Motor neuron (in vitro differentiated cells): ENCODE results near the gene CFAP46. TPM values are rescaled to one million over a fixed set of nuclear protein-coding genes. Genes with fewer than 3 reads are reported as not detected.
A peak's percentile ranks its signal among the peaks of the same experiment; 100 is the strongest.
"Not testable (repeated sequence)": the region's sequence is repeated elsewhere in the genome, so short reads cannot be mapped to it uniquely, and the experiment has no call there.

ENCODE experiments used
- ATAC-seq, 8 experiments: fragments of 200-7000 bp; cut with Tn5 transposase; replicated peaks in 6 of 8; 2 replicates each; pipeline ENCODE4 v1.8.0; 2021; ENCODE audit warnings: mild to moderate bottlenecking in 8 of 8, moderate library complexity in 8 of 8
- H3K27ac ChIP-seq, 2 donors: fragments of 250-450 bp; sonication (Bioruptor Pico); 2 replicates each; pipeline ENCODE4 v1.9.0; 2021; ENCODE audit warnings: antibody characterized with exemption in 2 of 2, mild to moderate bottlenecking in 2 of 2, moderate library complexity in 1 of 2
- H3K4me1 ChIP-seq, 2 donors: fragments of 250-450 bp; sonication (Bioruptor Pico); replicated peaks in 1 of 2; 2 replicates each; pipeline ENCODE4 v1.6.1; 2021; ENCODE audit warnings: antibody characterized with exemption in 2 of 2, mild to moderate bottlenecking in 2 of 2, moderate library complexity in 1 of 2
- H3K4me3 ChIP-seq, 5 donors: fragments of 250-450 bp; sonication (Bioruptor Pico); 2 replicates each; pipeline ENCODE4 v1.9.0; 2021; ENCODE audit warnings: antibody characterized with exemption in 5 of 5, mild to moderate bottlenecking in 5 of 5, moderate library complexity in 4 of 5
- WGBS, 10 experiments: fragments of 450-650 bp; shearing (Covaris generic); methylation state at CpG; one replicate each; pipeline ENCODE4 v1.0.0; 2022; 5-methylcytosine and 5-hydroxymethylcytosine counted together
- in situ Hi-C, 9 experiments: fragments of 400-800 bp; cut with MboI; loops; one replicate each; pipeline ENCODE4 v1.15.0; 2021; ENCODE audit warnings: low sequenced_read_pairs in 9 of 9, low pct_unique_long_range_greater_than_20kb in 2 of 9; ENCODE audit not compliant: unreplicated experiment in 9 of 9
- total RNA-seq, 8 experiments: library from RNA; unstranded; fragments of 300-600 nt; gene quantifications; 2 replicates each; pipeline versions ENCODE4 v1.2.3 to v1.2.4, GENCODE V29; 2022

The CFAP46 gene
- total RNA-seq, 8 experiments from 2014 or later, result 1.2 to 15.5 (median 2.7) TPM

DNA sequence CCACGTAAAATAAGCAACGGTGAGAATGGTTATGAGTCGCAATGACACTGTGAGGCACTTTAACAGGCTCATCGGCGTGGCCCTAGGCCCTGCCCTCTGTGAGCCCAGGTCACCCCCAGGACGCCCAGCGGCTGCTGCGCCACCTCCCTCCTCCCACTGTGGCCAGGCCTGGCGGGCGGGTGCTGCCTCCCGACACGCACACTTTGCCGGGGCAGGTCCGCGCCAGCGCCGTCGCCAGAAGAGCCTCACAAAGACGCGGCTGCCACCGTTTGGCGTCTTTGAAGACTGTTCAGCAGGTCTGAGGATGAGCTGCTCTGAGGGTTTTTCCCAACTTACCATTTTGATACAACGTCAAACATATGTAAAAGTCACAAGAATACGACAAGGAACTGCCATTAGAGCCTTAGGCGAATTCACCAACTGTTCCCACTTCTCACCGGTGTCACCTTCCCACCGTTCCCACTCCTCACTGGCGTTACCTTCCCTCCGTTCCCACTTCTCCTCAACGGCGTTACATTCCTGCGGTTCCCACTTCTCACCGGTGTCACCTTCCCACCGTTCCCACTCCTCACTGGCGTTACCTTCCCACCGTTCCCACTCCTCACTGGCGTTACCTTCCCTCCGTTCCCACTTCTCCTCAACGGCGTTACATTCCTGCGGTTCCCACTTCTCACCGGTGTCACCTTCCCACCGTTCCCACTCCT lies 22.5 kb upstream of the CFAP46 start:
- ATAC-seq, result peak in 1 of 8 experiments; percentile 1

GRCh38 chr10:132964231-132964630 lies 21.9 kb upstream of the CFAP46 start:
- 68 to 100% (median 97%) methylated on average over 1 to 5 of the region's 15 CpGs; no CpG with 5 or more reads in 3 of the 10 experiments for WGBS, 10 experiments
- Histone ChIP-seq H3K4me3 (no peak overlapping the region), H3K27ac (no peak overlapping the region), H3K4me1 (peaks cover 17 to 21% of the 10 kb centered on the region in 2 donors)
- no peak for ATAC-seq
- in situ Hi-C loops, result no loop called here

More for the DNA sequence above, 22.5 kb upstream of the CFAP46 start:
- in situ Hi-C loops, H3K27ac ChIP-seq, H3K4me3 ChIP-seq: not testable (repeated sequence)
- 0 to 100% (median 97%) methylated on average over 2 to 12 of the region's 43 CpGs; no CpG with 5 or more reads in 3 of the 10 experiments for WGBS, 10 experiments
- H3K4me1 ChIP-seq, result peaks cover 17 to 21% of the 10 kb centered on the region in 2 donors

GRCh38 chr10:132963430-132963960 lies 21.1 kb upstream of the CFAP46 start:
- Histone ChIP-seq H3K4me1 (peaks cover 17 to 21% of the 10 kb centered on the region in 2 donors), H3K27ac (no peak overlapping the region), H3K4me3 (no peak overlapping the region)
- WGBS, 10 experiments, result 70 to 100% (median 90%) methylated on average over 5 to 7 of the region's 14 CpGs; no CpG with 5 or more reads in 2 of the 10 experiments
- in situ Hi-C loops, result no loop called here
- ATAC-seq, result no peak

DNA sequence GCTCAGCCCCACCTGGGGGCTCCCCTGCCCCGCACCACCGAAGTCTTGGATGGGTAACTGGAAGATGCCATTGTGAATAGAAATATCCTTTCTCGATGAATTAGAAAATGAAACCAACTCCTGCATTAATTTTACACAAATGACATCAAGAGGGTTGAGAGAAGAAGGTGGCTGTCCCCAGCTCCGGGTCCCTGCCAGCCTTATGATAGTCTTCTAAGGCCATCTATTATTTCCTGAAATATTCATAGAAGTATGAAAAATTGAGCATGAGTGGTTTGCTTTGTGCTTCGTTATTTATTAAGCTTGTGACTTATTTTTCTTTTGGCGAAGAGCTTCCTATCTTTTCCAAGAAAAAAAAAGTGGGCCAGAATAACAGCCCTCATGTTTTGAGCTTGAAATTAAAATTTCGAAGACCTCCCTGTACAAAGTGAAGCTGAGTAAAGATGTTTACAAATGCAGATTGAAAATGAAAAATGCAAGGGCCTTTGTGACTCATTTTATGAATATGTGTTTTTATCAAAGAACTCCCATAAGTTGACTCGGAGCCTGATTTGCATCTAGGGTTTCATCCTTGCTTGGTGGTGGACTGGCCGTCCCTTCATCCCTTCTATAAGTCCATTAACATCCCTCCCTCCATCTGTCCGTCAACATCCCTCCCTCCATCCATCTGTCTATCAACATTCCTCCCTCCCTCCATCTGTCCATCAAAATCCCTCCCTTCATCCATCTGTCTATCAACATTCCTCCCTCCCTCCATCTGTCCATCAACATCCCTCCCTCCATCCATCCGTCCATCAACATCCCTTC lies 20.5 kb upstream of the CFAP46 start:
- peak in 3 of 8 experiments; percentile 44 to 55 (median 48) for ATAC-seq
- peaks cover 17 to 21% of the 10 kb centered on the region in 2 donors for H3K4me1 ChIP-seq
- peak overlapping the region in 1 of 2 donors; percentile 35 for H3K27ac ChIP-seq
- H3K4me3 ChIP-seq, result peak overlapping the region in 3 of 5 donors; percentile 8 to 16 (median 15)
- in situ Hi-C loops, result no loop called here
- WGBS, 10 experiments, result 5 to 91% (median 53%) methylated on average over 5 to 10 of the region's 11 CpGs

GRCh38 chr10:132961787-132962622 lies 19.6 kb upstream of the CFAP46 start:
- peak; percentile 64 to 89 (median 84) for ATAC-seq
- in situ Hi-C loops, result no loop called here
- H3K27ac ChIP-seq, result peak overlapping the region in 1 of 2 donors; percentile 60
- peak overlapping the region in 3 of 5 donors; percentile 8 to 16 (median 15) for H3K4me3 ChIP-seq
- WGBS, 10 experiments, result 0 to 12% (median 1%) methylated on average over 2 to 8 of the region's 41 CpGs; no CpG with 5 or more reads in 4 of the 10 experiments
- peaks cover 17 to 21% of the 10 kb centered on the region in 2 donors for H3K4me1 ChIP-seq

DNA sequence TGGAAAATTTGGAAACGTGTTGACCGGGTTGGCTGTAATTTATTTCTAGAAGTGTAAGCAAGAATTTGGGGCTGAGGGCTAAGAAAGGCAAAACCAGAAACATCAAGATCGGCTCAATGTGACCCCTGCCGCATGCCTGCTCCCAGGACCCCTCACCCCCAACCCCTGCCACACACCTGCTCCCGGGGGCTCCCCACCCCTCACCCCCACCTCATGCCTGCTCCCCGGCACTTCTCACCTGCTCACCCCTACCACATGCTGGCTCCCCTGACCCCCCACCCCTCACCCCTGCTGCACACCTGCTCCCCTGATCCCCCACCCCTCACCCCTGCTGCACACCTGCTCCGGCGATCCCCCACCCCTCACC lies 19.0 kb upstream of the CFAP46 start:
- in situ Hi-C loops, result no loop called here

GRCh38 chr10:132960631-132961419 lies 18.5 kb upstream of the CFAP46 start:
- Histone ChIP-seq H3K4me3 (no peak overlapping the region), H3K27ac (no peak overlapping the region), H3K4me1 (peaks cover 17 to 21% of the 10 kb centered on the region in 2 donors)
- ATAC-seq, result no peak
- in situ Hi-C loops, result no loop called here
- WGBS, 10 experiments, result 100% methylated on average over 2 of the region's 42 CpGs; no CpG with 5 or more reads in 9 of the 10 experiments

More for the DNA sequence above, 19.0 kb upstream of the CFAP46 start:
- H3K27ac ChIP-seq, result no peak overlapping the region
- H3K4me1 ChIP-seq, result peaks cover 17 to 21% of the 10 kb centered on the region in 2 donors
- peak in 2 of 8 experiments; percentile 1 to 2 for ATAC-seq
- H3K4me3 ChIP-seq, result no peak overlapping the region
- 60% methylated on average over 1 of the region's 8 CpGs; no CpG with 5 or more reads in 9 of the 10 experiments for WGBS, 10 experiments

- H3K4me1 ChIP-seq, result peaks cover 17 to 21% of the 10 kb centered on the region in 2 donors
Measured at GRCh38 chr10:132960071-132960472, 17.7 kb upstream of the CFAP46 start.

DNA sequence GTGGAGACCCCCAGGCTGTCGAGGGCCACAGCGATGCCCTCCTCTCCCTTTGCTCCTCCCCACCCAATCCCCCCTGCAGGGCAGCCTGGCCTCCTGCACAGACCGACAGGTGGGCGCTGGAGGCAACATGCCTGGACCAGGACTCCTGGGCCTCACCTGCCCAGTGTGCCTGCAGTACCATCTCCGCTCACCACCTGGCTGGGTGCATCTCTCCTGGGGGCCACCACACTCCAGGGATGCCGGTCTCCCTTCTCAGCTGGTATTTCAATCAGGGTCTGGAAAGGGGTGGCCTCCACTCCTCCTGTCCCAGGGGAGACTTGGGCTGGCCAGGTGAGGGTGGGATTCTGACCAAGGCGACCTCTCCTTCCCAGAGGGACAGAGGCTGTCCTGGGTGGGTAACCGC lies 17.2 kb upstream of the CFAP46 start:
- Histone ChIP-seq H3K4me1 (peaks cover 17 to 21% of the 10 kb centered on the region in 2 donors), H3K27ac (no peak overlapping the region), H3K4me3 (no peak overlapping the region)
- WGBS, 10 experiments, result 80 to 100% (median 94%) methylated on average over 1 to 3 of the region's 8 CpGs; no CpG with 5 or more reads in 7 of the 10 experiments
- in situ Hi-C loops, result no loop called here
- ATAC-seq, result no peak

More at GRCh38 chr10:132960071-132960472, 17.7 kb upstream of the CFAP46 start:
- H3K4me3 ChIP-seq, result no peak overlapping the region
- ATAC-seq, result no peak
- WGBS, 10 experiments, result 57 to 93% (median 82%) methylated on average over 1 to 5 of the region's 19 CpGs; no CpG with 5 or more reads in 6 of the 10 experiments
- in situ Hi-C loops, result no loop called here
- H3K27ac ChIP-seq, result no peak overlapping the region

DNA sequence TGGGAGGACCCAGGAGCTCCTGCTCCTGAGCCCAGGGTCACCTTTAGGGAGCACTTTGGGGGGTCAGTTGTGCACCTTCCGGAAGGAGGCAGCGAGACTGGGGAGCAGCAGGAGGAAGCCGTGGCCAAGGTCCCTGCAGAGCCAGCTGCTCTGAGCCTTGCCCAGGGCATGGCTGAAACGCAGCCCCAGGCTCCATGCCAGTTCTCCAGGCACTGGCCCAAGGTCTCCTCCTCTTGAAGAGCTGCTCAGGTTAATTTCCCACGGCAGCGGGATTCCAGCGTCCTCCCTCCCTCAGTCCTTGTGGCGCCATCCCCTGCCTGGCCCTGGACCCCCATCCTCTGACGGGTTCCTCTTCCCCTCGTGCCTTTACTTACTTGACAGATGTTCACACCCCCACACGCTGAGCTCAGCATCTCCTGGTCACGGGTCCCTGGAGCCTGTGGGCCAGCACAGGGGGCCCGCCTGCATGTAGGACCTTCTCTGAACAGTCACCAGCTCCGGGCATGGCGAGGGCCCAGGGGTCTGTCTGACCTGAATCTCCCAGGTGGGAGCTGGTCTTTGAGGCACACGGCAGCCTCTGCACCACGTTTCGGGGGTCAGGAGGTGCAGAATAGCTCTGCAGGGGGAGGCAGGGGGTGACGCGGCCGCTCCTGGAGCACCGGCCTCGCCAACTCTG lies 16.7 kb upstream of the CFAP46 start:
- WGBS, 10 experiments, result 43 to 100% (median 72%) methylated on average over 1 to 4 of the region's 23 CpGs; no CpG with 5 or more reads in 6 of the 10 experiments
- H3K27ac ChIP-seq, result no peak overlapping the region
- H3K4me3 ChIP-seq, result no peak overlapping the region
- in situ Hi-C loops, result no loop called here
- ATAC-seq, result no peak
- H3K4me1 ChIP-seq, result peaks cover 17 to 21% of the 10 kb centered on the region in 2 donors
